LoVo (cell line): ENCODE measurements around the gene MLANA.

ENCODE experiments used
- DNase-seq: peaks from one replicate; pipeline ENCODE4 v3.0.0-alpha.2; 2016; ENCODE audit warnings: low spot score

The MLANA gene

GRCh38 chr9:5900622-5901021 is 9.9 kb downstream of the MLANA start:
- no peak for DNase-seq

GRCh38 chr9:5902377-5902776 is 11.7 kb downstream of the MLANA start:
- no peak for DNase-seq

- no peak for DNase-seq
These were observed 18.2 kb downstream of the MLANA start for GRCh38 chr9:5908918-5909317.

- no peak for DNase-seq
These were observed 19.3 kb downstream of the MLANA start for GRCh38 chr9:5909976-5910375.

GRCh38 chr9:5910413-5911057 is 19.8 kb downstream of the MLANA start:
- no peak for DNase-seq

GRCh38 chr9:5915438-5915837 is 24.7 kb downstream of the MLANA start:
- no peak for DNase-seq

- no peak for DNase-seq
These were observed 26.6 kb downstream of the MLANA start for GRCh38 chr9:5917273-5917672.

- DNase-seq, result no peak
These were observed 27.2 kb downstream of the MLANA start for GRCh38 chr9:5917888-5918287.

- DNase-seq, result no peak
These were observed 27.8 kb downstream of the MLANA start for GRCh38 chr9:5918460-5918859.

- DNase-seq, result no peak
These were observed 30.2 kb downstream of the MLANA start for GRCh38 chr9:5920860-5921328.

GRCh38 chr9:5922192-5922591 is 31.5 kb downstream of the MLANA start:
- no peak for DNase-seq

- no peak for DNase-seq
These were observed 41.0 kb downstream of the MLANA start for GRCh38 chr9:5931657-5932056.

GRCh38 chr9:5938449-5938848 is 47.8 kb downstream of the MLANA start:
- no peak for DNase-seq

- no peak for DNase-seq
These were observed 48.8 kb downstream of the MLANA start for GRCh38 chr9:5939530-5939929.

- DNase-seq, result no peak
These were observed 50.5 kb downstream of the MLANA start for GRCh38 chr9:5941214-5941613.

- no peak for DNase-seq
These were observed 54.4 kb downstream of the MLANA start for GRCh38 chr9:5945112-5945511.

- DNase-seq, result no peak
These were observed 57.2 kb downstream of the MLANA start for GRCh38 chr9:5947912-5948311.

GRCh38 chr9:5949103-5949699 is 58.5 kb downstream of the MLANA start:
- DNase-seq, result peak; percentile 2

GRCh38 chr9:5950261-5950660 is 59.6 kb downstream of the MLANA start:
- DNase-seq, result no peak

GRCh38 chr9:5951686-5952211 is 61.1 kb downstream of the MLANA start:
- no peak for DNase-seq

GRCh38 chr9:5953743-5954707 is 63.3 kb downstream of the MLANA start:
- DNase-seq, result peak; percentile 47

- DNase-seq, result no peak
These were observed 66.5 kb downstream of the MLANA start for GRCh38 chr9:5957166-5957565.

GRCh38 chr9:5958273-5958672 is 67.6 kb downstream of the MLANA start:
- no peak for DNase-seq
